Lung (tissue), 12 donors: ENCODE measurements around the gene BRD3OS. TPM values are rescaled to one million over a fixed set of nuclear protein-coding genes. Genes with fewer than 3 reads are reported as not detected.

Experiments used
- ATAC-seq: fragments of 200-7000 bp; cut with Tn5 transposase; one replicate; pipeline ENCODE4 v1.9.1; 2020; ENCODE audit warnings: moderate number of reproducible peaks; ENCODE audit not compliant: insufficient read depth, low FRiP score
- DNase-seq, 3 donors: peaks; one replicate each; pipeline ENCODE4 v3.0.0-alpha.2; 2013 to 2017
- H3K27ac ChIP-seq, 2 donors: one replicate each; pipeline ENCODE4 v1.5.1; 2013; ENCODE audit warnings: mild to moderate bottlenecking in 2 of 2, moderate library complexity in 2 of 2, control low read depth in 1 of 2, inconsistent platforms in 1 of 2, low read depth in 1 of 2, low read length in 1 of 2
- H3K27me3 ChIP-seq, 3 donors: one replicate each; pipeline ENCODE4 v1.5.1; 2013; ENCODE audit warnings: low read length in 2 of 3; ENCODE audit not compliant: control insufficient read depth in 3 of 3, insufficient read depth in 3 of 3
- H3K36me3 ChIP-seq, 4 donors: one replicate each; pipeline ENCODE4 v1.5.1; 2013; ENCODE audit warnings: low read length in 4 of 4, mild to moderate bottlenecking in 1 of 4, moderate library complexity in 1 of 4; ENCODE audit not compliant: control insufficient read depth in 4 of 4, insufficient read depth in 4 of 4
- H3K4me1 ChIP-seq, 5 donors: one replicate each; pipeline ENCODE4 v1.5.1; 2013; ENCODE audit warnings: low read length in 5 of 5, mild to moderate bottlenecking in 2 of 5, moderate library complexity in 1 of 5; ENCODE audit not compliant: control insufficient read depth in 5 of 5, insufficient read depth in 5 of 5
- H3K4me3 ChIP-seq: one replicate; pipeline ENCODE4 v1.5.1; 2013; ENCODE audit warnings: mild to moderate bottlenecking, control low read depth, moderate library complexity
- H3K9ac ChIP-seq, 2 donors: one replicate each; pipeline ENCODE4 v1.5.1; 2013; ENCODE audit warnings: low read length in 2 of 2, control low read depth in 1 of 2; ENCODE audit not compliant: insufficient read depth in 1 of 2
- H3K9me3 ChIP-seq, 4 donors: one replicate each; pipeline ENCODE4 v1.5.1; 2013; ENCODE audit warnings: low read length in 3 of 4, mild to moderate bottlenecking in 1 of 4, moderate library complexity in 1 of 4; ENCODE audit not compliant: control insufficient read depth in 4 of 4, insufficient read depth in 3 of 4
- CTCF ChIP-seq: IDR thresholded peaks from 2 replicates; pipeline ENCODE4 v1.5.1; 2012; ENCODE audit warnings: mild to moderate bottlenecking; ENCODE audit errors: control extremely low read depth, extremely low read depth
- WGBS, 2 donors: extraction: QIAGEN DNeasy Blood & Tissue Kit; methylation state at CpG; one replicate each; pipeline ENCODE4 v1.1.7; 2013; 5-methylcytosine and 5-hydroxymethylcytosine counted together
- polyA plus RNA-seq, 2 donors: library from polyadenylated mRNA; stranded (reverse); fragments of 200-250 nt; gene quantifications; one replicate each; pipeline ENCODE4 v1.2.1, GENCODE V29; 2013
- total RNA-seq, 2 donors: library from RNA; depleted of rRNA in 1 of 2; stranded (reverse); fragments of >200 nt in 1 of 2; gene quantifications; one replicate each; pipeline ENCODE4 v1.2.1, GENCODE V29; 2014 to 2021
- donor health status: control.
- donor health status: control.
- donor health status: Bipolar disorder and iron deficiency.
- donor health status: healthy.
- donor health status: DM: yes; HTN: yes; CAD: no.

The BRD3OS gene
- total and polyA plus RNA-seq, 4 donors: 7.1 to 20.7 (median 14.9) TPM

DNA sequence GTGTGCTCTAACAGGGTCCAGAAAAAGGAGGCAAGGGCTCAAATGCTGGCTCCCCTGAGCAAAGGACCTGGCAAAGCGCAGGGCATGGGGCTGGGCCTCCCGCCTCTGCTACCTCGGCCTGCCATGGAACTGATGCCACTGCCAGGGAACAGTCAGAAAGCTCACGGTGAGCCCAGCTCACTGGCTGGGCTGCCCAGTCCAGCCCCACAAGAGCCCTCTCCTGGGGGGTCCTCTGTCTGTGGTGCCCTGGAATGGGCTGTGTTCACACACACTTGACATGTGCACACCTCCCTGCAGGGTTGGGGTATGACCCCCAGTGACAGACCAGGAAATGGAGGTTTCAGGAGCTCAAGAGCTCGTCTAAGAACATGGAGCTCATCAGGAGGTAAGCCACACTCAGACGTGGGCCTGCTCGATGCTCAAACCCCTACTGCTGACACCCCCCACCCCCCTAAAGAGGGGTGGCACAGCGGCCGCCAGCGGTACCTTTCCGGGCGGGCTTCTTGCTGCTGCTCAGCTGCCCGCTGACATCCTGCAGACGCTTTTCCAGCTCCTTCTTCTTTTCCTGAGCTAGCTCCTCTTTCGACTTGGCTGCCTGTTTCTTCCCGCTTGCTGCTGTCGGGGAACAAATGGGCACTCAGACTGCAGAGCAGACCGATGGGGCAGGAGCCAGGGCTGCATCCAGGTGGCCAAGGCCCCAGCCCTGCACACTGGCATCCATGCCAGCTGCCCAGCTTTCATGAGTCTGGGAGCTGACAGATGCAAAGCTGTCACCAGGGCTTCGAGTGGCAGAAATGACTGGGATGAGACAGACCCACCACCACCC, 9.1 kb downstream of the BRD3OS start:
- DNase-seq: no peak

GRCh38 chr9:134035041-134036039, 10.1 kb downstream of the BRD3OS start:
- DNase-seq: no peak
- Histone ChIP-seq H3K27ac (no peak overlapping the region), H3K9me3 (peaks cover 0 to 4% (median under 1%) of the 10 kb centered on the region in 4 donors), H3K4me1 (no peaks in the 10 kb centered on the region), H3K36me3 (peaks cover 28 to 60% (median 52%) of the 10 kb centered on the region in 4 donors), H3K4me3 (no peak overlapping the region), H3K9ac (no peak overlapping the region), H3K27me3 (no peaks in the 10 kb centered on the region)
- no peak for TF ChIP-seq CTCF
- no peak for ATAC-seq
- WGBS, 2 donors: 92 to 96% methylated on average over 28 of the region's 28 CpGs

More for the DNA sequence above, 9.1 kb downstream of the BRD3OS start:
- H3K4me3 ChIP-seq: no peak overlapping the region
- peaks cover 28 to 53% (median 45%) of the 10 kb centered on the region in 4 donors for H3K36me3 ChIP-seq
- H3K4me1 ChIP-seq: no peaks in the 10 kb centered on the region
- H3K9me3 ChIP-seq: peaks cover 0 to 4% (median under 1%) of the 10 kb centered on the region in 4 donors
- ATAC-seq: no peak
- H3K27ac ChIP-seq: no peak overlapping the region
- H3K9ac ChIP-seq: no peak overlapping the region
- H3K27me3 ChIP-seq: no peaks in the 10 kb centered on the region
- TF ChIP-seq CTCF: no peak
- WGBS, 2 donors: 95% methylated on average over 19 of the region's 19 CpGs

DNA sequence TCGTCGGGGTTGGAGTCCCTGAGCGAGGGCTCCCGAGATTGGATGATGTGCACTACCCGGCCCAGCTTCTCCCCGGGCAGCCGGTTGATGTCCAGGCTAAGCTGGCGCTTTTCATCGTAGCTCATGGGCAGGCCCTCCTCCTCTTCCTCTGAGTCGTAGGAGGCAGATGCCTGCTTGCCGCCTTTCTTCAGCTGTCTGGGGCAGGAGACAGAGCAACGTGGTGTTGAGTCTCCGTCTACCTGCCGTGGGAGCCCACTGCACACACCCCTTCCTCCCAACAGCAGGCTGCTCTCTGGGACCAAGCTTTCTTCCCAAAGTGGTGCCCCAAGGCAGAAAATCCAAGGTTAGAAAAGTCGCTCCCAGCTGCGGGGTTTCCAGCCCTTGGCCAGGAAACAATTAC, 10.8 kb downstream of the BRD3OS start:
- H3K27me3 ChIP-seq: no peaks in the 10 kb centered on the region
- TF ChIP-seq CTCF: no peak
- peaks cover 27 to 59% (median 50%) of the 10 kb centered on the region in 4 donors for H3K36me3 ChIP-seq
- ATAC-seq: no peak
- DNase-seq: no peak
- 95% methylated on average over 16 of the region's 16 CpGs for WGBS, 2 donors
- H3K27ac ChIP-seq: no peak overlapping the region
- no peak overlapping the region for H3K4me3 ChIP-seq
- no peaks in the 10 kb centered on the region for H3K4me1 ChIP-seq
- peaks cover 0 to 4% (median under 1%) of the 10 kb centered on the region in 4 donors for H3K9me3 ChIP-seq
- no peak overlapping the region for H3K9ac ChIP-seq
